GM18507 (cell line): Measurements from ENCODE around the gene KMT2B.

Experiments
- DNase-seq: peaks from one replicate; pipeline ENCODE4 v3.0.0; 2011; ENCODE audit warnings: low read depth; ENCODE audit not compliant: insufficient read length; ENCODE audit errors: extremely low spot score
- FAIRE-seq: peaks from 2 replicates; lab custom pipeline; 2011; peaks lifted over from hg19 to GRCh38; lab: Jason Lieb, UNC

Gene KMT2B

GRCh38 chr19:35787227-35787799 lies 69.5 kb downstream of the KMT2B start:
- no peak for FAIRE-seq
- no peak for DNase-seq
